ENCODE results near the gene KLK3. TPM values are rescaled to one million over a fixed set of nuclear protein-coding genes. Genes with fewer than 3 reads are reported as not detected.

The KLK3 gene
- total and polyA plus RNA-seq, 2 donors (not counting 1 experiment from before 2014, with no cell fraction given): not detected

- no peaks in the 10 kb centered on the region for H4K20me1 ChIP-seq (ENCODE audit: control insufficient read depth, insufficient read depth, low read length, poor library complexity, severe bottlenecking)
- Mint-ChIP-seq H3K9me3 (ENCODE audit: insufficient read depth) (no peaks in the 10 kb centered on the region), H3K4me1 (peaks cover 38% of the 10 kb centered on the region), H3K27me3 (peaks cover 3% of the 10 kb centered on the region), H3K27ac (no peak overlapping the region), H3K4me3 (no peak overlapping the region)
- POLR2A ChIA-PET: no interaction called here
- ATAC-seq (ENCODE audit: low read depth) (no peak), DNase-seq (no peak)
- H3K79me2 ChIP-seq (ENCODE audit: control insufficient read depth, insufficient read depth, low read length): no peaks in the 10 kb centered on the region
- intact Hi-C loops (cut with micrococcal nuclease): loop anchor here (5.0 kb wide), 3 partner anchors 62 to 542 kb away; no protein-coding TSS in a partner anchor
- H3K27ac ChIP-seq (ENCODE audit: low read length in 2 of 2): no peak overlapping the region
- peaks cover 19 to 22% of the 10 kb centered on the region in 2 donors for H3K4me1 ChIP-seq (ENCODE audit: control insufficient read depth in 2 of 2, insufficient read depth in 2 of 2, low read length in 2 of 2)
- no peak overlapping the region for H3K4me3 ChIP-seq (ENCODE audit: control extremely low read depth in 1 of 5, extremely low read depth in 1 of 5, insufficient read depth in 1 of 5, low read depth in 2 of 5, low read length in 4 of 5)
- H3K9ac ChIP-seq (ENCODE audit: low read length): no peak overlapping the region
- TF ChIP-seq CTCF (IDR thresholded peaks at IDR 0.05) (no peak), EZH2 (IDR thresholded peaks at IDR 0.05; ENCODE audit: borderline replicate concordance, insufficient read depth, low read depth, low read length, poor library complexity, severe bottlenecking) (no peak)
- WGBS (ENCODE audit: insufficient coverage): 94% methylated on average over 2 of the region's 3 CpGs
- H3K4me2 ChIP-seq (replicated peaks; ENCODE audit: low read depth, low read length, poor library complexity, severe bottlenecking): no peak overlapping the region
- H2AFZ ChIP-seq (ENCODE audit: insufficient read depth, low read depth, low read length, poor library complexity, severe bottlenecking): no peak overlapping the region
- no peaks in the 10 kb centered on the region for H3K27me3 ChIP-seq (replicated peaks in 1 of 4; ENCODE audit: control extremely low read depth in 1 of 4, control insufficient read depth in 3 of 4, insufficient read depth in 4 of 4, low read length in 3 of 4)
- CTCF ChIA-PET: interaction anchor here (1.0 to 2.5 kb wide), 2 partner anchors 15 to 23 kb away, joined by 3 to 10 read pairs; no protein-coding TSS in a partner anchor
- H3K36me3 ChIP-seq (replicated peaks in 1 of 2; ENCODE audit: control extremely low read depth in 1 of 2, control insufficient read depth in 1 of 2, extremely low read depth in 1 of 2, insufficient read depth in 2 of 2, low read length in 1 of 2): no peaks in the 10 kb centered on the region
- peaks cover 2 to 10% (median 7%) of the 10 kb centered on the region in 3 donors for H3K9me3 ChIP-seq (ENCODE audit: control extremely low read depth in 1 of 3, control insufficient read depth in 2 of 3, insufficient read depth in 1 of 3, low read length in 2 of 3)
Measured at GRCh38 chr19:50899569-50899968, 44.9 kb downstream of the KLK3 start.

- DNase-seq (no peak), ATAC-seq (ENCODE audit: low read depth) (no peak)
- H4K20me1 ChIP-seq (ENCODE audit: control insufficient read depth, insufficient read depth, low read length, poor library complexity, severe bottlenecking): no peaks in the 10 kb centered on the region
- peaks cover 0 to 12% (median 2%) of the 10 kb centered on the region in 4 experiments for H3K27me3 ChIP-seq (replicated peaks in 1 of 4; ENCODE audit: control extremely low read depth in 1 of 4, control insufficient read depth in 3 of 4, insufficient read depth in 4 of 4, low read length in 3 of 4)
- POLR2A ChIA-PET: no interaction called here
- H2AFZ ChIP-seq (ENCODE audit: insufficient read depth, low read depth, low read length, poor library complexity, severe bottlenecking): no peak overlapping the region
- CTCF ChIA-PET: no interaction called here
- H3K4me3 ChIP-seq (ENCODE audit: control extremely low read depth in 1 of 5, extremely low read depth in 1 of 5, insufficient read depth in 1 of 5, low read depth in 2 of 5, low read length in 4 of 5): no peak overlapping the region
- no peak overlapping the region for H3K4me2 ChIP-seq (replicated peaks; ENCODE audit: low read depth, low read length, poor library complexity, severe bottlenecking)
- no peak overlapping the region for H3K9ac ChIP-seq (ENCODE audit: low read length)
- 80% methylated on average over 1 of the region's 4 CpGs for WGBS (ENCODE audit: insufficient coverage)
- no peaks in the 10 kb centered on the region for H3K79me2 ChIP-seq (ENCODE audit: control insufficient read depth, insufficient read depth, low read length)
- intact Hi-C loops (cut with micrococcal nuclease): no loop called here
- no peaks in the 10 kb centered on the region for H3K9me3 Mint-ChIP-seq (ENCODE audit: insufficient read depth)
- H3K4me1 Mint-ChIP-seq: peaks cover 16% of the 10 kb centered on the region
- TF ChIP-seq CTCF (IDR thresholded peaks at IDR 0.05) (no peak), EZH2 (IDR thresholded peaks at IDR 0.05; ENCODE audit: borderline replicate concordance, insufficient read depth, low read depth, low read length, poor library complexity, severe bottlenecking) (no peak)
- no peak overlapping the region for H3K27ac ChIP-seq (ENCODE audit: low read length in 2 of 2)
- H3K4me1 ChIP-seq (ENCODE audit: control insufficient read depth in 2 of 2, insufficient read depth in 2 of 2, low read length in 2 of 2): peaks cover 4% of the 10 kb centered on the region in 2 donors
- no peak overlapping the region for H3K4me3 Mint-ChIP-seq
- H3K27me3 Mint-ChIP-seq: peaks cover 16% of the 10 kb centered on the region
- H3K9me3 ChIP-seq (ENCODE audit: control extremely low read depth in 1 of 3, control insufficient read depth in 2 of 3, insufficient read depth in 1 of 3, low read length in 2 of 3): peaks cover 0 to 2% (median 0%) of the 10 kb centered on the region in 3 donors
- no peak overlapping the region for H3K27ac Mint-ChIP-seq
- no peaks in the 10 kb centered on the region for H3K36me3 ChIP-seq (replicated peaks in 1 of 2; ENCODE audit: control extremely low read depth in 1 of 2, control insufficient read depth in 1 of 2, extremely low read depth in 1 of 2, insufficient read depth in 2 of 2, low read length in 1 of 2)
Measured at GRCh38 chr19:50902640-50903039, 47.9 kb downstream of the KLK3 start.
